Adipocyte (in vitro differentiated cells): ENCODE results near the gene TF.

Experiments used
- DNase-seq: peaks from one replicate; pipeline ENCODE4 v3.0.0-alpha.2; 2015; ENCODE audit warnings: low read depth
- H3K27me3 ChIP-seq: replicated peaks from 2 replicates; pipeline ENCODE4 v1.7.0; 2013; ENCODE audit warnings: mild to moderate bottlenecking, low read length, moderate library complexity; ENCODE audit not compliant: control insufficient read depth, insufficient read depth
- H3K36me3 ChIP-seq: 2 replicates; pipeline ENCODE4 v1.7.0; 2013; ENCODE audit warnings: low read length, mild to moderate bottlenecking, moderate library complexity; ENCODE audit not compliant: control insufficient read depth, insufficient read depth, severe bottlenecking
- H3K4me1 ChIP-seq: 2 replicates; pipeline ENCODE4 v1.7.0; 2013; ENCODE audit warnings: mild to moderate bottlenecking, low read length, moderate library complexity; ENCODE audit not compliant: control insufficient read depth, insufficient read depth
- H3K4me3 ChIP-seq: 2 replicates; pipeline ENCODE4 v1.7.0; 2013; ENCODE audit warnings: mild to moderate bottlenecking, low read length, moderate library complexity
- H3K9ac ChIP-seq: 2 replicates; pipeline ENCODE4 v1.7.0; 2013; ENCODE audit warnings: mild to moderate bottlenecking, low read length, moderate library complexity
- H3K9me3 ChIP-seq: 2 replicates; pipeline ENCODE4 v1.7.0; 2013; ENCODE audit warnings: mild to moderate bottlenecking, low read length, moderate library complexity; ENCODE audit not compliant: control insufficient read depth

TF gene

DNA sequence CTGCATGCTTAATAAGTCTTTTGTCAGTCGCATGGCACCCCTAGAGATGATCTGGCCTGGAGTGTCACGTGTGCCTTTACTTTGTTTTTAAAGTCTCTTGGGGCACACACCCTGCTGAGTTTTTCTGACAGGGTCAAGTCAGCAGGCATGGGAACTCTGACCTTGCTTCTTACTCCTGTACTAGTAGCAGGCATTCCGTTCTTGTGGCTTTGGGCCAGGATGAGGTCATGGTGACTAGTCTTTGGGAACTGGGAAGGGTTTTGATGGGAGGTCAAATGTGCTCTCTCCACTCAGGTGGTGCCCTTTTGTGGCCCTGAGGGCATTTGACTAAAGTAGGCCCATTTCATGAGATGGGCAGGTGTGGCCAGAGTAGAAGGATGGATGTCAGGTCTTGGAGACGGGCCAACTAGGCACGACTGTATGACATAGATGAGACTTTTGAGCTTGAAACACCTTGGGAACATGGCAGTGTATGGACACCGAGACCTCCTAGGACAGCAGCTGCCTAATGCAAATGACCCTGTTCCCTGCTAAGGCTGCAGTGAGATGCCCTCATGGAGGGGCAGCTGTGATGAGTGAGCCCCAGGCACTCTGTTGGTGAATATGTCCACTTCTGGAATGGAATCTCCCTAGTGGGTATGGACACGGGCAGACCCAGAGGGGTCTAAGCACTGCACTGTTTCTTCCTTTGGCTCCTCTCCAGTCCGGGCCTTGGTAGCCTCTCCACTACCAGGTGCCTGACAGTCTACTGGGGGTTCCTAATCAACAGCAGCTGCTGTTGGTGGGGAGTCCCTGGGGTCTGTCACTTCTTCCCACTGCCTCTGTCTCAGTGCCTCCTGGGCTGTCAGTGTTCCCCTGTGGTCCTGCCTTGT lies 75.8 kb downstream of the TF start:
- DNase-seq, result peak; percentile 39
- Histone ChIP-seq H3K4me3 (no peak overlapping the region), H3K27me3 (no peaks in the 10 kb centered on the region), H3K9me3 (no peaks in the 10 kb centered on the region), H3K9ac (no peak overlapping the region), H3K36me3 (peaks cover 62% of the 10 kb centered on the region), H3K4me1 (peaks cover 14% of the 10 kb centered on the region)

DNA sequence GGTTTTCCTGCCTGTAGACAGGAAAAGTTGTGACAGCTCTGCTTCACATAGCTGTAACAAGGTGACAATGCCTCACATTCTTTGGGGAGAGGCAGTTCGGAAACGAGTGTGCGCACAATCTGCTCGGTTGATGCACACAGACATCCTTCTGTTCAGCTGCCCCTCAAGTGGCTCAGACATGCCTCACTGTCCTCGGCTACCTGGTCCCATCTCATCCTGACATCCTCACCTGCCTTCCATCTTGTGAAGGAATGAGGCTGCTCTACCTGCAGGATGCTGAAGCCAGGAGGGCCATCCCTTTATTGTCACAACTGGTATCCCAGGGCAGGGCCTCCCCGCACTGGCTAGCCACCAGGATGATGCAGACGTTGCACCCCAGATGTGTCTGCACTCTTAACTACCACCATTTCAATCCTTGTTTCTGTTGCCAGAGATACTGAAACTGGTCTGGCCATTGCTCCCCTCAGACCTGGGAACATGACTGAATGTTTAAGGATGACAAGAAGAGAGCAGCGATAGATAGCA lies 78.8 kb downstream of the TF start:
- DNase-seq, result no peak
- H3K27me3 ChIP-seq, result no peaks in the 10 kb centered on the region
- H3K4me3 ChIP-seq, result no peak overlapping the region
- peaks cover 14% of the 10 kb centered on the region for H3K4me1 ChIP-seq
- no peak overlapping the region for H3K9ac ChIP-seq
- no peaks in the 10 kb centered on the region for H3K9me3 ChIP-seq
- peaks cover 38% of the 10 kb centered on the region for H3K36me3 ChIP-seq

DNA sequence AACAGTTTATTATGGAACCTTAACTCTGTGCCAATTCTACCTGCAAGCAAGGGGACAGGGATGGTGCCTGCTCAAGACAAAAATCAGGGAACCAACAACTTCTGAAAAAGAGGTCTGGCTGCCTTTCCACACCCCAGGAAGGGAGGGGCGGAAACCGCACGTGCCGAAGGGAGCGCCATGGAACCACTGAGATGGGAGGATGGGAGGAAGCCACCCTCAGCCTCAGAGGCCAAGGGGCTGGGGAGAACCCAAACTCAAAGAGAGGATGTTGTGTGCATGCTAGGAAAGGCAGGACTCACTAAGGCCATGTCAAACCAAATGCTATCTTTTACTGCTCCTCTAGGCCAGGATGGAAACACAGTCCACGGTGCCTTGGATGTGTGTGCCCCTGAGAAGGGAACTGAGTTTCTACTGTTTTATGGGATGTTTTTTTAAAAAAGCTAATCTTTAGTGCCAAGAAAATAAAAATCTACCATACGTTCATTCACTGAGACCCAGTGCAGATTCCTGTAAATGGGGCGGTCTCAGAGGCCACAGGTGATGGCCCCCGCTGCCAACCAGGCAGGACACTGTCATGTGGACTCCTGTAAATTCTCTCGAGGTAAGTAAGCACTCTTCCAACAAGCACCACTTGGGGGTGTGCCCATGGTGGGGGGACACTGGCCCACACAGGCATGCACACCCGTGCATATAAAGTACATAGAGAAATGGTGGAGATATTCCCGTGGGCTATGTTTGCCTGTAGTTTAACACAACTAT lies 80.0 kb downstream of the TF start:
- Histone ChIP-seq H3K9ac (no peak overlapping the region), H3K27me3 (no peaks in the 10 kb centered on the region), H3K4me1 (peaks cover 7% of the 10 kb centered on the region), H3K36me3 (peaks cover 27% of the 10 kb centered on the region), H3K9me3 (no peaks in the 10 kb centered on the region), H3K4me3 (no peak overlapping the region)
- no peak for DNase-seq

DNA sequence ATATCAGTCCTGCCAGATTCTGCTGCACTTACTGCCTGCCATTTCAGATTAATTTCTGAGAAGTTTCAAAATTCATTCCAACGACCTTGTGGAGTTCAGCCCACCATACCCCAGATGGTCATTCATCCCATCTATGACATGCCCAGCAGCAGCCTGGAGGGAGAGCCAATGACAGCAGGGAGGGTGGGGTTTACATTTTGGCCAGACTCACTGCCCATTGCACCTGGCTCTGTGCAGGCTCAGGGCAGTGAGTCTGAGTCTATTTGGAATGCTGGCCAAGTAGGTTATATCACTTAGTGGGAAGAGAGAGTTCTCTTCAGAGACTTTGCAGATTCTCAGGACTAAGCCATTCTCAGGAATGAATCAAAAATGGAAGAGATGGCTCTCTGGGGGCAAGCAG lies 80.9 kb downstream of the TF start:
- Histone ChIP-seq H3K9ac (no peak overlapping the region), H3K9me3 (no peaks in the 10 kb centered on the region), H3K4me1 (no peaks in the 10 kb centered on the region), H3K27me3 (no peaks in the 10 kb centered on the region), H3K36me3 (peaks cover 19% of the 10 kb centered on the region), H3K4me3 (no peak overlapping the region)
- no peak for DNase-seq

DNA sequence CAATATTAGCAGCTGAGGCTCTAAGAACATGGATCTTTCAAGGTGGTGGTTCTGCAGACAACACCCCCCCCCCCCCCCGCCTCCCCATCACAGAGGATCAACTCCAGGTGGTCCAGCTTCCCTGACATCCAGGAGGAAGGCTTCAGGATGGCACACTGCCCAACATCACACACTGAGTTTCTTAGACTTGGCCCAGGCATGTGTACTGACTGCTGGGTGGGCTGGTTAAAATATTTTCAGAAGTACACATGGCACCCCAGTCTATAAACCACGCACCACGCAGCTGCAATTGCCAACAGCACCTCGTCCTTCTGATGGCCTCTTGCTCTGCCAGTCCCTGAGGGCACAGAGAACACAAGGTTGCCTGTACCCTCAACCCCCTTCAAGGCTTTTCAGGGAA lies 81.5 kb downstream of the TF start:
- Histone ChIP-seq H3K4me1 (no peaks in the 10 kb centered on the region), H3K9me3 (no peaks in the 10 kb centered on the region), H3K36me3 (peaks cover 15% of the 10 kb centered on the region), H3K4me3 (no peak overlapping the region), H3K9ac (no peak overlapping the region), H3K27me3 (no peaks in the 10 kb centered on the region)
- DNase-seq, result no peak

GRCh38 chr3:133828576-133829309 lies 82.5 kb downstream of the TF start:
- Histone ChIP-seq H3K9ac (no peak overlapping the region), H3K4me1 (no peaks in the 10 kb centered on the region), H3K4me3 (no peak overlapping the region), H3K9me3 (no peaks in the 10 kb centered on the region), H3K27me3 (no peaks in the 10 kb centered on the region), H3K36me3 (peaks cover 9% of the 10 kb centered on the region)
- no peak for DNase-seq

DNA sequence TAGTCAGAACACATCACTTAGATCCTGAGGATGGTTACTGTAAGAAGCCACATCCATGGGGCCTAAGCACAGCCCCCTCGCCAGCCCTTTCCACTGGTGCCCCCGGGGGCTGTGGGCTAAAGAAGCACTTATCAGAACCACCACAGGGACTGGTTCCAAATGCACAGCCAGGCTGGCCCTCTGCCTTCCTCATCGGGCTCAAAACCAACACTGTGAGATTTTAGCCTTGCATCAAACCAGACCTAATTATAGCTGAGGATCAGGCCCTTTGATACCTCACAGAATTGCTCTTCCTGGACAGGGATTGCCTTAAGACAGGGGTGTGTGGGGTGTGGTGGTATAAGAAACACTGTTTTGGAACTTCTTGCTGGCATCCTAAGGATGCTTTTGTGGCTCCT lies 83.1 kb downstream of the TF start:
- no peaks in the 10 kb centered on the region for H3K9me3 ChIP-seq
- no peak overlapping the region for H3K9ac ChIP-seq
- no peaks in the 10 kb centered on the region for H3K4me1 ChIP-seq
- no peak for DNase-seq
- H3K4me3 ChIP-seq, result no peak overlapping the region
- peaks cover 4% of the 10 kb centered on the region for H3K36me3 ChIP-seq
- no peaks in the 10 kb centered on the region for H3K27me3 ChIP-seq

DNA sequence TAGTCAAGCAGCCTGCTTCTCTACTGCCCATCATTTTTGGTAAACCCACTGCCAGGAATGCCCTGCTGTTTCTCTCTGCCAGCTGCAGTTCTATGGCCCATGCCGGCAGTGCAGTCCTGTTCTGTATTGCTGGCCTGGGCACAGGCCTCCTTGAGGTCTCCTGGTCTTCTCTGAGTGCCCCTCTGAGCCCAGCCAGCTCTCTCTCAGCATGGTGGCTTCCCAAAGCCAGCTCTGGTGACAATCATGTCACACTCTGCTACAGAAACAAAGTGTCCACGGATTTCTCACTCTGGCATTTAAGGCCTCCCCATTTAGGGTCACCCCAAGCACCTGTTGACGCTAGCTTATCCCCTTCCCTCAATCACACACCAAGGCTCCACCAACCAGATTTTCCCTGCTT lies 83.9 kb downstream of the TF start:
- H3K4me3 ChIP-seq, result no peak overlapping the region
- H3K9ac ChIP-seq, result no peak overlapping the region
- no peak for DNase-seq
- peaks cover 1% of the 10 kb centered on the region for H3K36me3 ChIP-seq
- no peaks in the 10 kb centered on the region for H3K27me3 ChIP-seq
- no peaks in the 10 kb centered on the region for H3K9me3 ChIP-seq
- no peaks in the 10 kb centered on the region for H3K4me1 ChIP-seq

DNA sequence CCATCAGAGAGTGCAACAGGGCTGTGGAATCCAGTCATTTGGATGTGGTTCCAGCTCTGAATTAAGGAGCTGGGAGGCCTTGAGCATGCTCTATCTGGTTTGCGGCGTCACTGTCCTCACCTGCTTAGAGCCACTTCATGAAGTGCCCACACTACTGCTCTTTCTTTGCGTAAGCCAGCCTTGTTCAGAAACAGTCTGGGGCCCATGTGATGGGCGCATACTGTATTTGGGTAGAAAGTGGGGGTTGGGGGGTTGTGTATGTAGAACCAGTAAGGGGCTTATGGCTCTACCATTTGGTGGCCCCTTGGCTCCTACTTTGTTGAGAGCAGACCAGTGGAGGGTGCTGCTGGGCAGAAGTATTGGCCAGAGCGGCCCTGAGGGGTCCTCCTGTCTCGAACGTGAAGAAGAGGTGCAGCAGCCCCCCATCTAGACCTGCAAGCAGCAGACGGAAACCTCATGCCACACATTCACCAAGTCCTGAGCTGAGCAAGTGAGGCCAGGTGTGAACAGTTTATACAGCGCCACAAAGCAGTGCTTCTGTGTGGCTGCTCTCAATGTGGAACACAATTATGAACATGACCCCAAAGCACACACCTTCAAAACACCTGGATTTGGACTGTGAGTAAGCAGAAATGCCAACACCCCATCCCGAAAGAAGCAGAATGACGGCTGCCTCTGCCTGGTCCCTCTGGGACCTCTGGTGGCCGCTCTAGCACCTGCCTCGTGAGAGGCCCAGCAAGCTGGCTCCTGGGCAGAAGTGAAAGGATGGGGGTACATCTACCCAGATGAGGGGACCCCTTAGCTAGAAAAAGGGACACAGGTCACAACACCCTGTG lies 86.0 kb downstream of the TF start:
- no peaks in the 10 kb centered on the region for H3K27me3 ChIP-seq
- H3K9ac ChIP-seq, result no peak overlapping the region
- no peaks in the 10 kb centered on the region for H3K4me1 ChIP-seq
- H3K4me3 ChIP-seq, result no peak overlapping the region
- H3K36me3 ChIP-seq, result peaks cover 3% of the 10 kb centered on the region
- H3K9me3 ChIP-seq, result no peaks in the 10 kb centered on the region
- DNase-seq, result no peak

- DNase-seq, result no peak
- H3K4me1 ChIP-seq, result no peaks in the 10 kb centered on the region
- H3K4me3 ChIP-seq, result no peak overlapping the region
- H3K9ac ChIP-seq, result no peak overlapping the region
- peaks cover 3% of the 10 kb centered on the region for H3K36me3 ChIP-seq
- no peaks in the 10 kb centered on the region for H3K9me3 ChIP-seq
- no peaks in the 10 kb centered on the region for H3K27me3 ChIP-seq
These were observed 86.6 kb downstream of the TF start for GRCh38 chr3:133832802-133833144.
